Breast epithelium (tissue), 3 donors: ENCODE data around the gene ITPR2.

ENCODE experiments used
- CTCF ChIP-seq, 3 donors: fragments of 450-650 bp; IDR thresholded peaks; one replicate each; pipeline ENCODE4 v1.5.1; 2016 to 2017; ENCODE audit warnings: antibody characterized with exemption in 3 of 3, mild to moderate bottlenecking in 3 of 3, moderate library complexity in 3 of 3
- POLR2A ChIP-seq: fragments of 450-650 bp; IDR thresholded peaks from one replicate; pipeline ENCODE4 v1.6.1; 2016; ENCODE audit warnings: antibody characterized with exemption, mild to moderate bottlenecking, moderate library complexity
- POLR2AphosphoS5 ChIP-seq, 3 donors: sonication (generic); formaldehyde crosslinking; IDR thresholded peaks; one replicate each; pipeline ENCODE4 v1.6.1; 2017; ENCODE audit warnings: antibody characterized with exemption in 3 of 3

- no peak for TF ChIP-seq CTCF (IDR thresholded peaks at IDR 0.05)
- no peak for TF ChIP-seq POLR2AphosphoS5 (IDR thresholded peaks at IDR 0.05)
- no peak for TF ChIP-seq POLR2A
Observed at GRCh38 chr12:26422839-26423398, 410.1 kb downstream of the ITPR2 start.
